Measurements from ENCODE around the gene EIF4EBP2. TPM values are rescaled to one million over a fixed set of nuclear protein-coding genes. Genes with fewer than 3 reads are reported as not detected.

Gene EIF4EBP2
- total RNA-seq, 2 donors from 2014 or later = 103 to 119 TPM

GRCh38 chr10:70465832-70466231, 61.9 kb downstream of the EIF4EBP2 start:
- Mint-ChIP-seq H3K4me1 (peaks cover 13% of the 10 kb centered on the region), H3K36me3 (ENCODE audit: low read depth) (no peaks in the 10 kb centered on the region), H3K4me3 (no peak overlapping the region), H3K27me3 (ENCODE audit: insufficient read depth) (no peaks in the 10 kb centered on the region), H3K9me3 (no peaks in the 10 kb centered on the region), H3K27ac (peak overlapping the region; percentile 26)
- H3K9ac ChIP-seq (ENCODE audit: extremely low read depth, low read length, poor library complexity, severe bottlenecking) = no peak overlapping the region
- no peaks in the 10 kb centered on the region for H3K36me3 ChIP-seq (ENCODE audit: control insufficient read depth, insufficient read depth, low read length)
- DNase-seq = peak; percentile 36
- no peaks in the 10 kb centered on the region for H3K27me3 ChIP-seq (ENCODE audit: control insufficient read depth, insufficient read depth, low read length, poor library complexity, severe bottlenecking)
- TF ChIP-seq, protein P1, sequence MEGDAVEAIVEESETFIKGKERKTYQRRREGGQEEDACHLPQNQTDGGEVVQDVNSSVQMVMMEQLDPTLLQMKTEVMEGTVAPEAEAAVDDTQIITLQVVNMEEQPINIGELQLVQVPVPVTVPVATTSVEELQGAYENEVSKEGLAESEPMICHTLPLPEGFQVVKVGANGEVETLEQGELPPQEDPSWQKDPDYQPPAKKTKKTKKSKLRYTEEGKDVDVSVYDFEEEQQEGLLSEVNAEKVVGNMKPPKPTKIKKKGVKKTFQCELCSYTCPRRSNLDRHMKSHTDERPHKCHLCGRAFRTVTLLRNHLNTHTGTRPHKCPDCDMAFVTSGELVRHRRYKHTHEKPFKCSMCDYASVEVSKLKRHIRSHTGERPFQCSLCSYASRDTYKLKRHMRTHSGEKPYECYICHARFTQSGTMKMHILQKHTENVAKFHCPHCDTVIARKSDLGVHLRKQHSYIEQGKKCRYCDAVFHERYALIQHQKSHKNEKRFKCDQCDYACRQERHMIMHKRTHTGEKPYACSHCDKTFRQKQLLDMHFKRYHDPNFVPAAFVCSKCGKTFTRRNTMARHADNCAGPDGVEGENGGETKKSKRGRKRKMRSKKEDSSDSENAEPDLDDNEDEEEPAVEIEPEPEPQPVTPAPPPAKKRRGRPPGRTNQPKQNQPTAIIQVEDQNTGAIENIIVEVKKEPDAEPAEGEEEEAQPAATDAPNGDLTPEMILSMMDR (conservative IDR thresholded peaks at IDR 0.05) = no peak
- WGBS, 2 experiments (ENCODE audit: insufficient coverage in 1 of 2, insufficient read length in 1 of 2) = 86 to 94% methylated on average over 1 to 2 of the region's 2 CpGs
- H3K4me1 ChIP-seq (ENCODE audit: control insufficient read depth, insufficient read depth, low read length) = no peaks in the 10 kb centered on the region
- H3K4me3 ChIP-seq (ENCODE audit: low read length) = no peak overlapping the region
- no peak overlapping the region for H3K27ac ChIP-seq (ENCODE audit: low read depth, low read length)
- no peaks in the 10 kb centered on the region for H3K9me3 ChIP-seq (ENCODE audit: control insufficient read depth, low read length)

GRCh38 chr10:70466951-70467350, 63.0 kb downstream of the EIF4EBP2 start:
- H3K27me3 Mint-ChIP-seq (ENCODE audit: insufficient read depth) = no peaks in the 10 kb centered on the region
- no peak overlapping the region for H3K27ac Mint-ChIP-seq
- Histone ChIP-seq H3K9ac (ENCODE audit: extremely low read depth, low read length, poor library complexity, severe bottlenecking) (no peak overlapping the region), H3K4me3 (ENCODE audit: low read length) (no peak overlapping the region), H3K36me3 (ENCODE audit: control insufficient read depth, insufficient read depth, low read length) (no peaks in the 10 kb centered on the region), H3K4me1 (ENCODE audit: control insufficient read depth, insufficient read depth, low read length) (no peaks in the 10 kb centered on the region), H3K9me3 (ENCODE audit: control insufficient read depth, low read length) (no peaks in the 10 kb centered on the region), H3K27ac (ENCODE audit: low read depth, low read length) (no peak overlapping the region), H3K27me3 (ENCODE audit: control insufficient read depth, insufficient read depth, low read length, poor library complexity, severe bottlenecking) (no peaks in the 10 kb centered on the region)
- H3K9me3 Mint-ChIP-seq = no peaks in the 10 kb centered on the region
- 89 to 100% methylated on average over 1 to 3 of the region's 3 CpGs for WGBS, 2 experiments (ENCODE audit: insufficient coverage in 1 of 2, insufficient read length in 1 of 2)
- TF ChIP-seq, protein P1 (conservative IDR thresholded peaks at IDR 0.05) = no peak
- no peaks in the 10 kb centered on the region for H3K36me3 Mint-ChIP-seq (ENCODE audit: low read depth)
- DNase-seq = peak; percentile 64
- H3K4me3 Mint-ChIP-seq = no peak overlapping the region
- H3K4me1 Mint-ChIP-seq = peaks cover 13% of the 10 kb centered on the region

GRCh38 chr10:70472799-70473454, 69.0 kb downstream of the EIF4EBP2 start:
- no peak for DNase-seq
- Mint-ChIP-seq H3K4me1 (peaks cover 13% of the 10 kb centered on the region), H3K9me3 (no peaks in the 10 kb centered on the region), H3K4me3 (no peak overlapping the region), H3K27me3 (ENCODE audit: insufficient read depth) (peaks cover 4% of the 10 kb centered on the region), H3K36me3 (ENCODE audit: low read depth) (no peaks in the 10 kb centered on the region), H3K27ac (no peak overlapping the region)
- Histone ChIP-seq H3K4me1 (ENCODE audit: control insufficient read depth, insufficient read depth, low read length) (no peaks in the 10 kb centered on the region), H3K4me3 (ENCODE audit: low read length) (no peak overlapping the region), H3K27me3 (ENCODE audit: control insufficient read depth, insufficient read depth, low read length, poor library complexity, severe bottlenecking) (no peaks in the 10 kb centered on the region), H3K9ac (ENCODE audit: extremely low read depth, low read length, poor library complexity, severe bottlenecking) (no peak overlapping the region), H3K27ac (ENCODE audit: low read depth, low read length) (no peak overlapping the region), H3K9me3 (ENCODE audit: control insufficient read depth, low read length) (no peaks in the 10 kb centered on the region), H3K36me3 (ENCODE audit: control insufficient read depth, insufficient read depth, low read length) (no peaks in the 10 kb centered on the region)
- TF ChIP-seq, protein P1 (conservative IDR thresholded peaks at IDR 0.05) = no peak
- whole genome bisulfite sequencing, 2 experiments (ENCODE audit: insufficient coverage in 1 of 2, insufficient read length in 1 of 2) = 85 to 88% methylated on average over 6 to 8 of the region's 8 CpGs

Data from endodermal cell (in vitro differentiated cells).